ENCODE data around the gene CLN3. TPM values are rescaled to one million over a fixed set of nuclear protein-coding genes. Genes with fewer than 3 reads are reported as not detected.
"Not testable (repeated sequence)": the region's sequence is repeated elsewhere in the genome, so short reads cannot be mapped to it uniquely, and the experiment has no call there.

The CLN3 gene
- total RNA-seq, 1 donor from 2014 or later = 26.8 TPM

DNA sequence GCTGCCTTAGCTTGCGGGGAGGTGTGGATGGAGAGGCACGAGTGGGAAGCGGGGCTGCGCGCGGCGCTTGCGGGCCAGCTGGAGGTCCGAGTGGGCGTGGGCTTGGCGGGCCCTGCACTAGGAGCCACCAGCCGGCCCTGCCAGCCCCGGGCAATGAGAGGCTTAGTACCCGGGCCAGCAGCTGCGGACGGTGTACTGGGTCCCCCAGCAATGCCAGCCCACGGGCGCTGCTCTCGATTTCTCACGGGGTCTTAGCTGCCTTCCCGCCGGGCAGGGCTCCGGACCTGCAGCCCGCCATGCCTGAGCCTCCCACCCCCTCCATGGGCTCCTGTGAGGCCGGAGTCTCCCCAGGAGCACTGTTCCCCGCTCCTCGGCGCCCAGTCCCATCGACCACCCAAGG lies 56.5 kb downstream of the CLN3 start:
- DNase-seq (ENCODE audit: low spot score); intact Hi-C loops (cut with DNase I); ATAC-seq: not testable (repeated sequence)

Other genes with a start within 250 kb of the CLN3 start
- gene SBK1, start 199.5 kb downstream of the CLN3 start, total RNA-seq = 0.62 TPM
- 8.5 TPM for gene NPIPB6, start 128.6 kb downstream of the CLN3 start, total RNA-seq
- 49.8 TPM for gene EIF3CL, start 88.2 kb downstream of the CLN3 start, total RNA-seq
- not detected for gene NPIPB7, start 19.7 kb downstream of the CLN3 start, total RNA-seq
- 2.9 TPM for gene APOBR, start 2.6 kb upstream of the CLN3 start, total RNA-seq
- not detected for gene IL27, start 14.8 kb upstream of the CLN3 start, total RNA-seq
- 99.3 TPM for gene NUPR1, start 46.9 kb upstream of the CLN3 start, total RNA-seq
- gene SGF29, start 61.8 kb upstream of the CLN3 start, total RNA-seq = 30.9 TPM
- 4.5 TPM for gene SULT1A2, start 105.0 kb upstream of the CLN3 start, total RNA-seq
- gene SULT1A1, start 118.0 kb upstream of the CLN3 start, total RNA-seq = 40.0 TPM
- gene NPIPB8, start 146.0 kb upstream of the CLN3 start, total RNA-seq = 7.5 TPM
- gene EIF3C, start 219.4 kb upstream of the CLN3 start, total RNA-seq = 306 TPM

Data from sciatic nerve (tissue), 2 donors.